HG02870 (cell line): ENCODE results near the gene CD207.
"Not testable (repeated sequence)": the region's sequence is repeated elsewhere in the genome, so short reads cannot be mapped to it uniquely, and the experiment has no call there.

Source experiments
- ATAC-seq: cut with Tn5 transposase; IDR thresholded peaks from one replicate; pipeline ENCODE4 v1.9.1; 2021; ENCODE audit warnings: mild to moderate bottlenecking, moderate library complexity; ENCODE audit not compliant: unreplicated experiment

The CD207 gene

GRCh38 chr2:70835643-70836042 lies at the start of gene CD207:
Gene CD207 (minus strand): TSS chr2:70835816. CDS start chr2:70835776, 40 bp downstream.
- no peak for ATAC-seq

GRCh38 chr2:70878543-70878942 lies 42.9 kb upstream of the CD207 start:
- ATAC-seq, result not testable (repeated sequence)

- not testable (repeated sequence) for ATAC-seq
Observed at GRCh38 chr2:70876138-70876537, 40.5 kb upstream of the CD207 start.

- ATAC-seq, result no peak
Observed at GRCh38 chr2:70873541-70873940, 37.9 kb upstream of the CD207 start.

- peak; percentile 84 for ATAC-seq
Observed at GRCh38 chr2:70871398-70872211, 36.0 kb upstream of the CD207 start.

GRCh38 chr2:70870790-70871189 lies 35.2 kb upstream of the CD207 start:
- no peak for ATAC-seq

- ATAC-seq, result no peak
Observed at GRCh38 chr2:70868970-70869369, 33.4 kb upstream of the CD207 start.

DNA sequence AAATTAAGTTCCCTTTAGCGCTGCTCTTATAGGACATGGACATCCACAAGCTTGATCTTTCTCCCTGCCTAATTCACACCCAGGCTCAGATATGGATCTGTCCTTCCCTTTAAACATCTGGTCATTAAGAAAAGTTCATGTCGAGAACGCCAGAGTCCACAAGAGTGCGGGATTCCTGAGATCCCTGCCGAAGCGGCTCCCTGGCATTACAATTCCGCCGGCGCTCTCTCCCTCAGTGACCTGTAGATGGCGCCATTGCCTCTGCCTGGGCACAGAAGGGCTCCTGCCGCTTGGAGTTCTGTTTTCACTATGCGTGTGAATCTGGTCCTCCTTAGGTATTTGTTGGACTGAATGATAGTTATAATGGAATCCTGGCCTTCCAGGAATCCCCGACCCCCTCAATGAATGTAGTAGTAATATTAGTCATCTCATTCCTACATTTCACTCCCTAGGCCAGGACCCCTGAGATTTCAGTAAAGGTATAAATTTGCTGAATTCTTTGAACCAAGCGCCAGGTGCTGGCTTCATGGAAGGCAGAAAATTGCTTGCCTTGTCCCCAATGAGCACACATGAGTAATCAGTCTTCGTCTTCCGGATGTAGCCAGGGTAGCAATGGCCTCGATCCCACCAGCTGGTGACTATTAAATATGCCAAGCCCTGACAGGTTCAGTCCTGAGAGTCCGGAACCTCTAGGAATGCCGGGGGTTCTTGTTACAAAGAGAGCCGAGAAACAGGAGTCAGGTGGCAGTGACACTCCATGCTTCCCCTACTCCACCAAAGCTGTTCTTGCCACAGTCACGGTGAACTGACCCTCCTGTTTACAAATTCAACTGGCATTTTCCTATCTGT lies 26.4 kb upstream of the CD207 start:
- no peak for ATAC-seq

DNA sequence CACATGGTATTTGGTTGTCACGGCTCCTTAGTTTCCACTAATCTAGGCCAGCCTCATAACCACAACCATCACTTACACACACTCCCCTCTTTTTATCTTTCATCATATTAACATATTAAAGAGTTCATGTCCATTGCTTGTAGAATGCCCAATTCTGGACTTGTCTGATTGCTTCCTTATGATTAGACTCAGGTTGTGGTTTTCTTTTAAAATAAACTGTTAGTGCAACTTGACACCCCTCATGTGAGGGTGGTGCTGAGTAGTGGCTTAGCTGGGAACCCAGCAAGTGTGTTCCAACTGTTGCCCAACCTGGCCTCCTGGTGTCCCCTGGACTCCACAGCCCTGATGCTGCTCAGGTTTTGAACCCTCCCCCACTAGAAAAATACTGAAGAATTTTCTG lies 20.1 kb upstream of the CD207 start:
- ATAC-seq, result no peak

DNA sequence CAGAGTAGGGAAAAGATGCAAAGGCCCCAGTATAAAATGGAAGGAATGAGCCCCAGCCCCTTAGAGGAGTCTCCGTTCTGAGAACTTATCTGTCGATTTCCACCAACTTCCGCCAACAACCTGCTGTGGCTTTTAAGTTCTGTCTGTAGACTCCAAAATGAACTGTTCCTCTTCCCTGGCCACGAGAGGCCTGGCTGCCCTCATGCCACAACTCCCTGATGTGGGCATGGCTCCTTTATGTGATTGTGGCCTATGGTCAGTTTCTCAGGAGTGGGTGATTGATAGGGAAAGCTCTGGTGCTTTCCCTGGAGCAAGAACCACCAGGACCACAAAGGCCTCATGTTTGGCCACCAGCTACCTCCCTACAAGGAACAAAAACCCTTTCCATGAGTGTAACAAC lies 18.8 kb upstream of the CD207 start:
- ATAC-seq, result no peak

- no peak for ATAC-seq
Observed at GRCh38 chr2:70852824-70853223, 17.2 kb upstream of the CD207 start.

DNA sequence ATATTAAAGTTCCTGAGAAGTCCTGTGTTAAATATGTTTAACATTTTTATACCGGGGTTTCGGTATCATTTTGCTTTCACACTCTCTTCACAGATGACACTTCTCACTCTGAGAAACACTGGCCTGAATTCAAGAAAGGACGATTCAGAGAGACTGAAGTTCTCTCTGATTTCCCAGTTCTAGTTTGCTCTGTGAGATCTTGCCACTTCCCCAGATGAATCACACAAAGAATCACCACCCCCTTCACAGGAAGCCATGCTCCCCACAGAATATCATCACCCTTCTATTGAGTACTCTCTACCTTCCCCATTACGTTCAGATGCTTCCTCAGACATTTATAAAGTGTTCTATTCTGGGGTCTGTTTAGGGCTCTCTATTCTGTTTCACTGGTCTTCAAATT lies 16.1 kb upstream of the CD207 start:
- ATAC-seq, result no peak

GRCh38 chr2:70850925-70851324 lies 15.3 kb upstream of the CD207 start:
- ATAC-seq, result no peak

- ATAC-seq, result no peak
Observed at GRCh38 chr2:70842401-70842800, 6.8 kb upstream of the CD207 start.

DNA sequence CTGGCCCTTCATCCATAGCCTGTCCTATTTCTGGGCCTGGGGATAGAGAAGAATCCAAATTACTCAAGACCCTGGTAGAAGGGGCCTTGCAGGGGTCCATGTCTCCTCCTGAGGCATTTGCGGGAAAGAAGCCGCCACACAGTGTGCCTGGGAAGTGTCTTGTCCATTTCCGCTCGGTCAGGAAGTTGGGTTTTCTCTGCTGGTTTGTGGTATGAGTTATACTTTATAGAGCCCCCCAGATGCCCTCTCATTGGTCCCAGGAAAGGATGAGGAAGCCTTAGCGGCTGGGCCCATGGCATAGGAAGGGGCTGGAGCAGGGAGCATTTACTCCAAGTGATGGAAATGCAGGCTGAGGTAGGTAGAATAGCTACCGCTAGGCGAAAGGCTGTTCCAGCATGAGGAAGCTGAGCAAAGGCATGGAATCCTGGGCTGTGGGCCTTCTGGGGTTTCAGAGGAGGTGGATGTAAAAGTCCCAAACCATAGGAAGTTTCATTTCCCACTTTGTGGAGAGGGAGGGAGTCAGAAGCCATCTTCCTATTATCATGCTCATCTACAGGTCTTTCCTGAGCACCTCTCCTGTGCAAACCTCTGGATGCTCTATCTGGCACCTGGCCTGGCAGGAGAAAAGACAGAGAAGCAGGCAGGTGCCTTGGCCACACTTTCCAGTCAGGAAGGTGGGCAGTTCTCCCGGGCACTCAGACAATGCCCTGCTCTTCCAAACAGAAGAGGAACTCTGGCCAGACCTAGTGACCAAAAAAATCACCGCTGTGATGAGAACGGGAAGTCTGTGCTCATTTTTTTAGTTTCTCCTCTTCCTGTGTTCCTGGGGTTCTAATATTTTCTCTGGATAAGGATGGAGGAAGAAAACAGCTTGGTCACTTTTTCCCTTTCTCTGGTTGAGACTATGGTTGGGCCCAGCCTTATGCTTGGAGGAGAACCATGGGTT lies 2.6 kb upstream of the CD207 start:
- no peak for ATAC-seq

DNA sequence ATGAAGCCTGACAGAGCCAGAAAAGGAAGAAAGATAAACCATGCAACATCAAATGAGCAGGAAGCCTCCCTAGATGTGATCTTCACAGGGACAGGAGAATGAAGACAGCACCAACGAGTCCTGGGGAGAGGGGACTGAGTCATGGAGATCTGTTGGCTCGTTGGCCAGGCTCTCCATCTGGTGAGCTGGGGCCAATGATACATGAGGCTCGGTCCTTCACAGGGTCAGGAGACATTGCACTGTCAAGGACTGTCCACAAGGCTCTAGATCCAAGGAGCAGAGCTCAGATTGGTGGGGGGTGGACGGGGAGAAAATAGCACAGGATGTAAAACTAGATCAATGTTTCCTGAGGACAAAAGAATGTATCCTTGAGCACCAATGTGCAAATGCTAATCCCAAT lies 735 bp downstream of the CD207 start:
- no peak for ATAC-seq

DNA sequence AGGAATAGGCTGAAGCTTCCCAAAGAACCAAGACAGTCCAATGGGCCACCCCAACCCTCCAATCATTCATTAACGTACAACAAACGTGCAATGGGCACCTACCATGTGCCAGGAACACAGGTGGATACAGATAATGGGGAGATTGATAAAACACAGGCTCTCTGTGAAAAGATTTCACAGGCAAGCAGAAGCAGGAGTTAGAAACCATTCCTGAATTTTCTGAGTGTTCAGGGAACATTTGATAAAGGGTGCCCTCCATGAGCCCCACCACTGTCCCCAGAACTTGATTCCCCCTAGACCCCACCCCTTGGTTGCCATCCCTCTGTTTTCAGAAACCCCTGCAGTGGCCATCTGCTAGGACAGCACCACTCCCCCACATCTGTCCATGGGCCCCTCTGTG lies 1.5 kb downstream of the CD207 start:
- no peak for ATAC-seq

- no peak for ATAC-seq
Observed at GRCh38 chr2:70833246-70833645, 2.4 kb downstream of the CD207 start.

DNA sequence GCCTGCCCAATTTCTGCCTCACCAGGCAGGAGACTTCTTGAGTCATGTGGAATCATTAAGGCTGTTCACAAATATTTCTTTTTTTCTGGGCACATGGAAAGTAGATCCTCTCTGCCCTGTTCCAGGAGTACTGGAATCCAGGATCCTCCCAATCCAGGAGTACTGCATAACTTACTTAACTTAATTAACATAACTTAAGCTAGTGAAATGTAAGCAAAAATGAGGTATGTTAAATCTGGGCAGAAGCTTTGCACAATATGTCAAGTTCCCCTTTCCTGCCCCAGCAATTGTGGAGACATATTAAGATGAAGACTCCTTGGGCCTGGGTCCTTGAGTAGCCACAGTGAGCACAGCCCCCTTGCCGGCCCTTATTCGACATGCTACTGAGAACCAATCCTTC lies 3.2 kb downstream of the CD207 start:
- no peak for ATAC-seq

GRCh38 chr2:70831861-70832260 lies 3.8 kb downstream of the CD207 start:
- no peak for ATAC-seq

GRCh38 chr2:70830366-70830765 lies 5.2 kb downstream of the CD207 start:
- no peak for ATAC-seq
